NOMO-1 (cell line): ENCODE data around the gene BSN.
"Not testable (repeated sequence)": the region's sequence is repeated elsewhere in the genome, so short reads cannot be mapped to it uniquely, and the experiment has no call there.

ENCODE experiments used
- DNase-seq, 2 experiments: peaks; one replicate each; lab custom pipeline; 2025; ENCODE audit not compliant: unreplicated experiment in 2 of 2; lab: John Stamatoyannopoulos, UW

The BSN gene

GRCh38 chr3:49668861-49669260 lies 114.6 kb downstream of the BSN start:
- DNase-seq: no peak

GRCh38 chr3:49669352-49669751 lies 115.1 kb downstream of the BSN start:
- DNase-seq: no peak

GRCh38 chr3:49670940-49671290 lies 116.6 kb downstream of the BSN start:
- DNase-seq: no peak

DNA sequence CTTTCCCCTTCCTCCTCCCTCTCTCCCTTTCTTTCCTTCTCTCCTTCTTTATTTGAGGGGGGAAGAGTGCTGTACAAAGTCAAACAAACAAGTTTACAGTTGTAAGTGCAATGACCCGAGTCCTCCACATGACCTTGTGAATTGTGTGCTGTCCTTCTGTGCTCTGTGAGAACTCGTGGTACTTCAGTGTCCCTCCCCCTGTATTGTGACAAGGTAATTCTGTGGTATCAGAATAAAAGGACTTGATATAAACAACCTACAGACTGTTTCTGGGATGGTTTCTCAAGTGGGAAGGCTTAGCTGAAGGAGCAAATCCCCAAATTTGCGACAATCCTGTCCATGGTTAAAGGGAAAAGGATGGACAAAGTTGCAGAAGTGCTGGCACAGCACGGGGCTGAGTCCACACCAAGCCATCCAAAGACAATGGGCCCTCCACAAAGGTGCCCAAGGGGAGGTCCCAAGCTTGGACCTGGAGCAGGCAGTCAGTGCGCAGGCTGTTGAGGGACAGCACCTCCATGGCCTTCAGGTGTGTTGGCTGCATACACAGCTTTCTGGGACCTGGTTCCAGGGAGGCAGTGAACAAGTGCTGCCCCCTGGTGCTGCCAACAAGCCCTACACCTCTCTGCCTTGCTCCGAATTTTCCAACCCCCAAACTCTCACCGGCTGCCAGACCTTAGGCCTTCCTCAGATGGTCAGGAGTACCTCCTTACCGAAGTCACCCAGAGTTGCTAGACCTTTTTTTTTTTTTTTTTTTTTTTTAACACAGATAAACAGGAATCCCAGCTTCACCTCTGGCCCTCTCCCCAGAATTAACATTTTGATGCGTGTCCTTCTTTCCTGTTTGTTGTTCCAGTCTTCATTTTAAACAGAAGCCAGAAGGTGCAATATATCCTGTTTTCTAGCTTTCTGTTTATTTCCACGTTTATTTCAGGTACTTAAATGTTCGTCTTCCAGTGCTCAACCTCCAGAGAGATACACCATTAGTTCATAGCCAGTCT lies 117.3 kb downstream of the BSN start:
- no peak for DNase-seq

GRCh38 chr3:49673121-49673714 lies 118.9 kb downstream of the BSN start:
- DNase-seq: no peak

- no peak for DNase-seq
These were observed 119.6 kb downstream of the BSN start, which contains the start of gene APEH for GRCh38 chr3:49673715-49674496. Gene APEH (plus strand): TSS chr3:49674351. CDS start chr3:49674402, 51 bp downstream.

DNA sequence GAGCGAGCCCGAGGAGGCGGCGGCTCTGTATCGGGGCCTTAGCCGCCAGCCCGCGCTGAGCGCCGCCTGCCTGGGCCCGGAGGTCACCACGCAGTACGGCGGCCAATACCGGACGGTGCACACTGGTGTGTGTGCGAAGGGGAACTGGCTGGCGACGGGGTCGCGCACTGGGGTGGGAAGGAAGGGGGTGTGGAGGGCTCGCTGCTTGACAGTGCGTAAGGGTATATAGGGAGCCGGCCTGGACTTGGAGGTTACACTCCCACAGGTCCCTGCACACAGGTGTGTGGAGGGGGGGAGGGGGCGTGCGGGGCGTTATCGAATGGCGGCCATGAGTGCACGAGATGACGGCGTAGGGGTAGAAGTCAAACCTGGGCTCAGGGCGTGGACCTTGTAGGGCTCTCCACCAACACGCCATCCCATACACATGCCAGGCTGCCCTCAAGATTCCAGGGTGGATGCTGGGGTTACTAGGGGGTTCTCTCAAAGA lies 120.3 kb downstream of the BSN start:
- no peak for DNase-seq

- no peak for DNase-seq
These were observed 121.6 kb downstream of the BSN start for GRCh38 chr3:49675912-49676311.

GRCh38 chr3:49680493-49681231 lies 126.4 kb downstream of the BSN start:
- DNase-seq: no peak

GRCh38 chr3:49681232-49681522 lies 126.9 kb downstream of the BSN start:
- no peak for DNase-seq

DNA sequence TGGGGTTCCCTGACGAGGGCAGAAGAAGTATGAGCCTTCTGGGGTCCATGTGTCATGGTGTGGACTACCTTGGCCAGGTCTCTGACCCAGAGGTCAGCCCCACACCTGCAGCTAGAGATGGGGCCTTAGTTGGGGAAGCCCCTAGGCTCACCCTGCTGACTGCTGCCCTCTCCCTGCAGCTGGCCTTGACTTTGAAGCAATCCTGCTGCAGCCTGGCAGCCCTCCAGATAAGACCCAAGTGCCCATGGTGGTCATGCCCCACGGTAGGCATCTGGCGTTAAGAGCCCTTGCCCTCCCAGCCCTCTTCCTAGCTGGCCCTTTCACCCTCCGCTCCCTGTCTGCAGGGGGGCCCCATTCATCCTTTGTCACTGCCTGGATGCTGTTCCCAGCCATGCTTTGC lies 127.3 kb downstream of the BSN start:
- DNase-seq: no peak

DNA sequence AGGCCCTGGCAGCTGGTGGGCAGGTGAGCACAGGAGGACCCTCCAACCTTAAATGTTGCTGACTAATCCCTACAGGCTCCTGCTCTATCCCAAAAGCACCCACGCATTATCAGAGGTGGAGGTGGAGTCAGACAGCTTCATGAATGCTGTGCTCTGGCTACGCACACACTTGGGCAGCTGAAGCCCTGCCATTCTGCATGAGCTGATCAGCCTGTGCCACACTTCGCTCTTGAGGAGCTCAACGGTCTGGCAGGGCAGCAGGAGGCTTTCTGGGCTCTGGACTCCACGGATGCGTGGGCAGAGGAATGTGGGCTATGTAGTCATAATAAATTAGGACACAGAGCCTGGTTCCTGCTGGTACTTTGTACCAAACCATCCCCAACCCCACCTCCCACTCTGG lies 128.9 kb downstream of the BSN start:
- DNase-seq: no peak

DNA sequence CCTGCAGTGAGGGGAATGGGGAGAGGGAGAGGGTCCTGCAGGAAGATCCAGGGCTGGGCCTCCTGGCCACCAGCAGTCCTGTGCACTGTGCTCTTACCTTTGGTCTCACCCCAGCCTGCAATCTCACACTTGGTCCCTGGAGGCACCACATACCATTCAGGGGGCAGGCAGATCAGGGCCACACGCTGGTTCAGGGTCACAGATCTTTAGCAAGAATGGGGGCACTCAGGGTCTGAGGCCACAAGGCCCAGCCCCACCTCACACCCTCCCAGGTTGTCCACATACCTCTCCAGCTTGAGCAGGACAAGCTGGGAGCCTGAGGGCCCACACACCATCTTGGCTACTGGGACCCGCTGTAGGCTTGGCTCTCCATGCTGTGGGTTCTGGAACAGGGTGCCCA lies 130.2 kb downstream of the BSN start:
- DNase-seq: not testable (repeated sequence)

GRCh38 chr3:49685103-49685502 lies 130.8 kb downstream of the BSN start:
- not testable (repeated sequence) for DNase-seq

- DNase-seq: not testable (repeated sequence)
These were observed 131.6 kb downstream of the BSN start for GRCh38 chr3:49685846-49686245.

DNA sequence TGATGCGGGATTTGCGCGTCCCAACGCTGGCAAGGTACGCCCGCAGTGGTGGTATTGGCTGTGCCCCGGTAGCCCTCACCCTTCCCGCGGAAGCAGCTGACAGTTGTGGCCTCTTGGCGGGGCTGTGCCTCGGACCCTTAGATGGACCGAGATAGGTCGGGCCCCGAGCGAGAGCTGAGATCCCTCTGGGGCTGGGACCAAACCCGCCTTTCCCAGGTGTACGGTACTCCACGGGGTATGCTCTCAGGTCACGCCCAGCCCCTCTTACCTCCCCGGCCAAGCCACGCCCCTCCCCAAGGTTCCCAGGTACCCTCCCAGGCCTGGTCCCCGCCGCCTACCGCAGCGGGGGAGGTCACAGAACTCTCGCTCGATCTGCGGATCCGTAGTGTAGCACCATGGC lies 132.1 kb downstream of the BSN start:
- DNase-seq: not testable (repeated sequence)

- not testable (repeated sequence) for DNase-seq
These were observed 132.6 kb downstream of the BSN start for GRCh38 chr3:49686769-49687423.

GRCh38 chr3:49687424-49687795 lies 133.1 kb downstream of the BSN start:
- not testable (repeated sequence) for DNase-seq

GRCh38 chr3:49688338-49689045 lies 134.2 kb downstream of the BSN start:
- DNase-seq: not testable (repeated sequence)
